GM12873 (cell line): ENCODE measurements around the gene MPST.

ENCODE experiments used
- TF ChIP-seq, protein P1 (sequence below): IDR thresholded peaks from 2 replicates; pipeline ENCODE4 v1.5.1; 2012; ENCODE audit warnings: low read depth, mild to moderate bottlenecking, moderate library complexity, low read length, control low read depth; ENCODE audit not compliant: insufficient read depth; ENCODE audit errors: missing control alignments

Gene MPST

DNA sequence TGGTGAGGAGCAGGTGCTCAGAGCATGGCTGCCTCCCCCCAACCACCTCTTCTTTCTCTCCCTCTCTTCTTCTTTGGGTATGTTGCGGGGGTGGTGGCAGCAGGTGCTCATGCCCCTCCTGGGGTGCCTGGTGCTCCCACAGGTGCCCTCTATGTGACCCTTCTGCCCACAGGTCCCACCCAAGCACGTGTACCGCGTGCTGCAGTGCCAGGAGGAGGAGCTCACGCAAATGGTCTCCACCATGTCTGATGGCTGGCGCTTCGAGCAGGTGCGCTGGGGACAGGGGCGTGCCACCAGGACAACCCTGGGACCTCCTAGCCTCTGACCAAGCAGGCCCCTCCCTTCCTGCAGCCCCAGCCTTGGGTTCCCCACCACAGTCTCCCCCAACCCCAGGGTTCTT lies 37.7 kb downstream of the MPST start:
- TF ChIP-seq, protein P1, sequence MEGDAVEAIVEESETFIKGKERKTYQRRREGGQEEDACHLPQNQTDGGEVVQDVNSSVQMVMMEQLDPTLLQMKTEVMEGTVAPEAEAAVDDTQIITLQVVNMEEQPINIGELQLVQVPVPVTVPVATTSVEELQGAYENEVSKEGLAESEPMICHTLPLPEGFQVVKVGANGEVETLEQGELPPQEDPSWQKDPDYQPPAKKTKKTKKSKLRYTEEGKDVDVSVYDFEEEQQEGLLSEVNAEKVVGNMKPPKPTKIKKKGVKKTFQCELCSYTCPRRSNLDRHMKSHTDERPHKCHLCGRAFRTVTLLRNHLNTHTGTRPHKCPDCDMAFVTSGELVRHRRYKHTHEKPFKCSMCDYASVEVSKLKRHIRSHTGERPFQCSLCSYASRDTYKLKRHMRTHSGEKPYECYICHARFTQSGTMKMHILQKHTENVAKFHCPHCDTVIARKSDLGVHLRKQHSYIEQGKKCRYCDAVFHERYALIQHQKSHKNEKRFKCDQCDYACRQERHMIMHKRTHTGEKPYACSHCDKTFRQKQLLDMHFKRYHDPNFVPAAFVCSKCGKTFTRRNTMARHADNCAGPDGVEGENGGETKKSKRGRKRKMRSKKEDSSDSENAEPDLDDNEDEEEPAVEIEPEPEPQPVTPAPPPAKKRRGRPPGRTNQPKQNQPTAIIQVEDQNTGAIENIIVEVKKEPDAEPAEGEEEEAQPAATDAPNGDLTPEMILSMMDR = no peak

DNA sequence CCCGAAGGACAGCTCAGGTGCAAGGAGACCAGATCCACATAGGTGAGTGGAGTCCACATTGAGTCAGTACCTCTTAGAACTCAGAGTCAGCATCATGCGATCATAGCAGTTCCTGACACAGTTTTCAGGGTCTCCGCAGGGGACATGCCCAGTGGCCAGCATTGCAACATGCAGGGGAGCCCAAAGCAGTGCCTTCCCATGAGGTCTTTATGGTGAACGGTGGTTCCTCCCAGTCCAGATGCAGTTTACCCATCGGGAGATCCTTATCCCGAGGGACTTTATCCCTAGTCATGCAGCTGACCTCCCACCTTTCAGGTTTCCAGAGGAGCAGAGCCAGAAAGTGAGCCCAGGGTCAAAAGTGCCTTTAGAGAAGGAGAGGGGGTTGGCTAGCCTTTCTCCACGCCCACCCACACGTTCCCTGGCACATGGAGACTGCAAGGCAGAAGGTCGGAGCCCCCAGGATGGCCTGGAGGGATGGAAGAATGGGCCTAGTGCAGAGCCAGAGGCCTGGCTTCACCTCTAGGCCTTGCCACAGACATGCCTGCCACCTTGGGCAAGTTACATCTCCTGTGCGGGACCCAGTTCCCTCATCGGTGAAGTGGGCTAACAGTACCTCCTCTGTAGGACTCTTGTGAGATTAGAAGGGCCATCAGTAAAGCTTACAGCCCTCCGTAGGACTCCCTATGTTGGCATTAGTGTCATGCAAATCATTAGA lies 38.4 kb downstream of the MPST start:
- TF ChIP-seq, protein P1 = no peak

DNA sequence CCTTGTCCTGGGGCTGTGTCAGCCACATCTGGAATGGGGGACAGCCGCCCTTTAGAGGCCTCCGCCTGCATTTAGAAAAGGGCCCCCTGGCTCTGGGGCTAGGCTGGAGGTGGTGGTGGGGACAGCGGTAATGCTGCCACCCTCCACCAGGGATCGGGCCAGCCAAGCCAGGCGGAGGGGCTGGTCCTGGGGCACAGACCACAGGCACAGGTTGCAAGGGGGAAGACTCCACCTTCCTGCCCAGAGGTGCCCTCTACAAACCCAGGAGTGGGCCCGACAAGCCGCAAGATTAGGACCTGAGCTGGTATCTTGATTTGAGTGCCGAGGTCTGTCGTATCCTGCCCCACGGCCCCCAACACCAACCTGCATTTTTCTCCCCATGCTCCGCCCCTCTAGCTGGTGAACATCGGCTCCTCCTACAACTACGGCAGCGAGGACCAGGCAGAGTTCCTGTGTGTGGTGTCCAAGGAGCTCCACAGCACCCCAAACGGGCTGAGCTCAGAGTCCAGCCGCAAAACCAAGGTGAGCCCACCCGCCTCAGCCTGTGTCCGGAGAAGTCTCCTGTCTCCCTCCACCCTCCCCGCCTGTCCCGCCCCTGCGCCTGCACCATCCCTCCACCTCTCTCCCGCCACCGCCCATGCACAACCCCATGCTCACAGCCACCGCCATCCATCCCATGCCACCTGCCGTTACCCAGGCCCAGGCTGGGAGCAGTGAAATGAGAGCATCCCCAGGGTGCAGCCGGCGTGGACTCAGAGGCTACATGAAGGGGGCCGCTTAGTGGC lies 39.6 kb downstream of the MPST start:
- TF ChIP-seq, protein P1 = peak; percentile 9

DNA sequence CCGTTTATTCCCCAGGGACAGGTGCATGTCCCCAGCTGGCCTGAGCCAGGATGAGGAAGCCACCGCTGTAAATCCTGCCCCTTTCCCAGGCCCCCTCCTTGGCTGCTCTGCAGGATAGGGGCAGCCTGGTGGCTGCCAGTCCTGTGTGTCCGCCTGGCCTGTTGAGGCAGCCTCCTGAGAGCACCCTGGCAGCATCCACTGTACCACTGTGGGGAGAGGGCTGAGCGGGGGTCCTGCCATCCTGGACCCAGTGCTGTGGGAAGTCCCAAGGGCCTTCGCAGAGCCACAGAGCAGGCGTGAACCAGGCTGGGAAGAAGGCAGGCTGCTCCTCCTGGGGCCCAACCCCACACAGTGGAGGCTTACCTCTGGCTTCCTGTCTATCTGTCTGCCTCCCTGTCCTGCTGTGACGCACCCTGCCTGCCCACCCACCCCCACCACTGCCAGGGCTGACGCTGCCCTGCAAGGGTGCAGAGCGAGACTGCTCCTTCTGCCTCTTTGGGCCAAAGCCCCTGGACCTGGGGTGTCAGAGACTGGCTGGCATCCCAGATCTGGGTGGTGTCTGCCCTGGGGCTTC lies 40.4 kb downstream of the MPST start:
- TF ChIP-seq, protein P1 = no peak

DNA sequence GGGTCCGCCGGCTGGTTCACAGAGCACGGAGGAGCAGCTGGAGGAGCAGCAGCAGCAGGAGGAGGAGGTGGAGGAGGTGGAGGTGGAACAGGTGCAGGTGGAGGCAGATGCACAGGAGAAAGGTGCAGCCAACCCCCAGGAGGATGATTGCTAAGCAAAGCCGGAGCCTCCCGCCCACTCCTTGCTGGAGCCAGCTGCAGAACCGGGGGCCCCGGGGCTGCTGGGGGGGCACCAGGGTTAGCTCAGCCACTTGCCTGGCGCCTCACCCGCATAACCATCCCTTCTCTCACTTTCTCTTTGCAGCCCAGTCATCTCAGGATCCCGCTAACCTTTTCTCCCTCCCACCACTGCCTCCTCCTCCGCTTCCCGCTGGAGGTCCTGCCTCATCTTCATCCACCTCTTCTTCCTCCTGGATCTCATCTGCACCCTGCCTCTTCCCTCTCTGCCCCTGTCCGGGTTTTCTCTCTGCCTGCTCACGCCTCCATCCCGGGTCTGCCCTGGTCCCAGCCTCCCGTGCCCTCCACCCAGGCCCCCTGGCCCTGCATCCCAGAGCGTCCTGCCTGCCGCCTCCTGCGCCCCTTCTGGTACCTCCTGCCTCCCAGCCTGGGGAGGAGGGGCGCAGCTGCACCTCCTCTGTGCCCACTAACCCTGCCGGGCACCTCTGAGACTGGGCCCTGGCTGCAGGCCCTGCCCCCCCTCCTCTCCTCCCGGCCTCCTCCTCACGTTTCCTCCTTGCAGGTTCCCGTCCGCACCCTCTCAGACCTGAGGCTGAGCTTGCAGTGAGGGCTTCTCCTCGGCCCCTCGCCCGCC lies 41.5 kb downstream of the MPST start:
- TF ChIP-seq, protein P1 = no peak

DNA sequence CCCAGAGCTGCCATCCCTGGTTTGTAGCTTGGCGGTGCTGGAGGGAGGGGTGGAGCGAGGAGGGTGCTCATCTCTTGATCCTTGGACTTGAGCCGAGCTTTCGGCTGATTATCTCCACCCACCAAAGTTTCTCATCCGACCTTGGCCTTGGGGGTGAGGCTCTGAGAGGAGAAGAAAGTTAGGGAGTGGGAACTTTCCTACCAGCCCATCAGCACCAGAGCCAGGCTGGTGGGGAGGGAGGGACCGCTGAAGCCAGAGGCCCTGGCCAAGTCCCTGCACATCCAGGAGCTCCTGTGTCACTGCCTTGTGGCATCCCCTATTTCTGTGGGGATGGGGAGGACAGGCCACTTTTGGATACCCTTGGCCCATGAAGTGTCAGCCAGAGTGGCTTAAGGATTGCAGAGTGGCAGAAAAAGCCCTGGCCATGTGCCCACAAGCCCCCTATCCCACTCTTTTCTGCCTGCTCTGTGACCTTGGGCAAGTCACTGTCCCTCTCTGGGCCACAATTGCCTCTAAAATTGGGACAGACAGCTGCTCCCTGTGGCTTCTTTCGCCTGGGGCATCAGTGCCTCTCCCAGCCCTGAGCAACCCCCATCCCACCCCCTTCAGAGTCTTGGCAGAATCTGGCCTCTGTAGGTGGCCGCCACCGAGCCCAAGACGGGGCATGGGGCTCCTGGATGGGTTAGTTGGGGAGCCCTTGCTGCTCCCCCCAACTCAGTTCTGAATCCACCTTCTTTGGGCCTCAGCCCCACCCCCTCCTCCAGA lies 42.3 kb downstream of the MPST start:
- TF ChIP-seq, protein P1 = no peak
